ENCODE measurements around the gene UBXN10. TPM values are rescaled to one million over a fixed set of nuclear protein-coding genes. Genes with fewer than 3 reads are reported as not detected.

The UBXN10 gene
- total and polyA plus RNA-seq, 2 of the 13 experiments (the other 11 are each of a cell fraction or from before 2014, with no cell fraction given), result 0.04 to 0.05 TPM

- Histone ChIP-seq H3K79me2 (ENCODE audit: insufficient read depth, low read length) (no peaks in the 10 kb centered on the region), H3K27ac (ENCODE audit: extremely low read length, insufficient read depth, low read length) (no peak overlapping the region), H3K27me3 (ENCODE audit: control insufficient read depth in 1 of 2, insufficient read depth in 2 of 2, low read length in 2 of 2) (peaks cover 2 to 55% of the 10 kb centered on the region in 2 experiments; a peak in 4 of 5 replicates), H3K9ac (ENCODE audit: insufficient read depth, low read depth, low read length) (no peak overlapping the region), H3K9me3 (ENCODE audit: low read length) (no peaks in the 10 kb centered on the region), H2AFZ (ENCODE audit: low read length) (no peak overlapping the region), H4K20me1 (ENCODE audit: insufficient read depth, low read length) (no peaks in the 10 kb centered on the region), H3K4me2 (ENCODE audit: low read depth, low read length) (no peak overlapping the region), H3K4me1 (ENCODE audit: insufficient read depth, low read length) (peaks cover 34% of the 10 kb centered on the region), H3K4me3 (replicated peaks in 1 of 3; ENCODE audit: insufficient read depth in 1 of 3, low read depth in 2 of 3, low read length in 3 of 3) (no peak overlapping the region), H3K36me3 (replicated peaks in 1 of 2; ENCODE audit: control insufficient read depth in 1 of 2, insufficient read depth in 2 of 2, low read length in 2 of 2) (no peaks in the 10 kb centered on the region)
- 56% methylated on average over 5 of the region's 7 CpGs for WGBS (ENCODE audit: low lambda C conversion rate)
- ATAC-seq, result no peak
- in situ Hi-C loops (cut with HindIII; ENCODE audit: extremely low pct_ligation_motif_present, low pct_unique_long_range_greater_than_20kb) (no loop called here), intact Hi-C loops (cut with micrococcal nuclease; ENCODE audit: unreplicated experiment) (no loop called here)
- CTCF ChIA-PET (ENCODE audit: low intra/inter-chr PET ratio, low total read pairs), result no interaction called here
- TF ChIP-seq ZNF75D (CRISPR knock-in tag; IDR thresholded peaks at IDR 0.05; ENCODE audit: borderline replicate concordance) (no peak), LBX2 (CRISPR knock-in tag; IDR thresholded peaks at IDR 0.05; ENCODE audit: borderline replicate concordance) (no peak), IRF1 (CRISPR knock-in tag; IDR thresholded peaks at IDR 0.05; ENCODE audit: low read depth) (no peak), ZNF512 (CRISPR knock-in tag; IDR thresholded peaks at IDR 0.05) (no peak), REPIN1 (CRISPR knock-in tag; IDR thresholded peaks at IDR 0.05; ENCODE audit: borderline replicate concordance, low read depth) (no peak), ZGPAT (CRISPR knock-in tag; IDR thresholded peaks at IDR 0.05) (no peak), ZNF598 (CRISPR knock-in tag; IDR thresholded peaks at IDR 0.05; ENCODE audit: borderline replicate concordance) (no peak), ZFP36L1 (CRISPR knock-in tag; IDR thresholded peaks at IDR 0.05) (no peak), SALL1 (CRISPR knock-in tag; IDR thresholded peaks at IDR 0.05) (no peak), ZNF878 (CRISPR knock-in tag; IDR thresholded peaks at IDR 0.05) (no peak), POLR2G (IDR thresholded peaks at IDR 0.05; ENCODE audit: low read depth, low read length) (no peak), TEAD2 (CRISPR knock-in tag; IDR thresholded peaks at IDR 0.05) (no peak)
- DNase-seq (ENCODE audit: low spot score), result no peak
- BruUV-seq (replicated peaks), result no TSS peak
- no peak for FAIRE-seq
- POLR2A ChIA-PET, result no interaction called here
Observed at GRCh38 chr1:20187103-20187812, 1.4 kb downstream of the UBXN10 start.
